ENCODE measurements around the gene TOPAZ1. TPM values are rescaled to one million over a fixed set of nuclear protein-coding genes. Genes with fewer than 3 reads are reported as not detected.

TOPAZ1 gene
- total and polyA plus RNA-seq, 2 of the 13 experiments (the other 11 are each of a cell fraction or from before 2014, with no cell fraction given), result not detected

DNA sequence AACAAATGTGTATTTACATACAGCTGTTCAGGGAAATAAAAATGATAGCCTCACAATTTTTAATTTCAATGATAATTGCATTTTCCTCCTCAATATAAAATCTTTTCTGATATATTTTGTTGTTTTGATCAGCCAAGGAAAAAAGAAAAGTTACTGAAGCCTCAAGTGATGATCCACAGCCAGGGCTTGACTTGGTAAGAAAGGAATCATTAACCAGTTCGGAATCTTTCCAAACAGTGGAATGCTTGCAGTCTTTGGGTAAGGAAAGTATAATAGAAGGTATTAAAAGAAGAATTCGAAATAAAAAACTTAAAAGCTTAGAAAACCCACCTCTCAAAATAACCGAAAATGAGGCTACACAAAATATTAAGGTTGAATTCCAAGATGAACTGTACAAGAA is 1.0 kb downstream of the TOPAZ1 start:
- WGBS (ENCODE audit: low lambda C conversion rate), result 5% methylated on average over 3 of the region's 3 CpGs
- TF ChIP-seq ERF (CRISPR knock-in tag; IDR thresholded peaks at IDR 0.05) (no peak), ZNF468 (CRISPR knock-in tag; IDR thresholded peaks at IDR 0.05) (no peak)
- TF ChIP-seq, protein P1, sequence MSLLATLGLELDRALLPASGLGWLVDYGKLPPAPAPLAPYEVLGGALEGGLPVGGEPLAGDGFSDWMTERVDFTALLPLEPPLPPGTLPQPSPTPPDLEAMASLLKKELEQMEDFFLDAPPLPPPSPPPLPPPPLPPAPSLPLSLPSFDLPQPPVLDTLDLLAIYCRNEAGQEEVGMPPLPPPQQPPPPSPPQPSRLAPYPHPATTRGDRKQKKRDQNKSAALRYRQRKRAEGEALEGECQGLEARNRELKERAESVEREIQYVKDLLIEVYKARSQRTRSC (CRISPR knock-in tag; IDR thresholded peaks at IDR 0.05; ENCODE audit: low read depth), result no peak
- TF ChIP-seq, protein P2, sequence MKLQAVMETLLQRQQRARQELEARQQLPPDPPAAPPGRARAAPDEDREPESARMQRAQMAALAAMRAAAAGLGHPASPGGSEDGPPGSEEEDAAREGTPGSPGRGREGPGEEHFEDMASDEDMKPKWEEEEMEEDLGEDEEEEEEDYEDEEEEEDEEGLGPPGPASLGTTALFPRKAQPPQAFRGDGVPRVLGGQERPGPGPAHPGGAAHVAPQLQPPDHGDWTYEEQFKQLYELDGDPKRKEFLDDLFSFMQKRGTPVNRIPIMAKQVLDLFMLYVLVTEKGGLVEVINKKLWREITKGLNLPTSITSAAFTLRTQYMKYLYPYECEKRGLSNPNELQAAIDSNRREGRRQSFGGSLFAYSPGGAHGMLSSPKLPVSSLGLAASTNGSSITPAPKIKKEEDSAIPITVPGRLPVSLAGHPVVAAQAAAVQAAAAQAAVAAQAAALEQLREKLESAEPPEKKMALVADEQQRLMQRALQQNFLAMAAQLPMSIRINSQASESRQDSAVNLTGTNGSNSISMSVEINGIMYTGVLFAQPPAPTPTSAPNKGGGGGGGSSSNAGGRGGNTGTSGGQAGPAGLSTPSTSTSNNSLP (IDR thresholded peaks at IDR 0.05; ENCODE audit: low read depth, low read length), result no peak
- TF ChIP-seq, protein P3, sequence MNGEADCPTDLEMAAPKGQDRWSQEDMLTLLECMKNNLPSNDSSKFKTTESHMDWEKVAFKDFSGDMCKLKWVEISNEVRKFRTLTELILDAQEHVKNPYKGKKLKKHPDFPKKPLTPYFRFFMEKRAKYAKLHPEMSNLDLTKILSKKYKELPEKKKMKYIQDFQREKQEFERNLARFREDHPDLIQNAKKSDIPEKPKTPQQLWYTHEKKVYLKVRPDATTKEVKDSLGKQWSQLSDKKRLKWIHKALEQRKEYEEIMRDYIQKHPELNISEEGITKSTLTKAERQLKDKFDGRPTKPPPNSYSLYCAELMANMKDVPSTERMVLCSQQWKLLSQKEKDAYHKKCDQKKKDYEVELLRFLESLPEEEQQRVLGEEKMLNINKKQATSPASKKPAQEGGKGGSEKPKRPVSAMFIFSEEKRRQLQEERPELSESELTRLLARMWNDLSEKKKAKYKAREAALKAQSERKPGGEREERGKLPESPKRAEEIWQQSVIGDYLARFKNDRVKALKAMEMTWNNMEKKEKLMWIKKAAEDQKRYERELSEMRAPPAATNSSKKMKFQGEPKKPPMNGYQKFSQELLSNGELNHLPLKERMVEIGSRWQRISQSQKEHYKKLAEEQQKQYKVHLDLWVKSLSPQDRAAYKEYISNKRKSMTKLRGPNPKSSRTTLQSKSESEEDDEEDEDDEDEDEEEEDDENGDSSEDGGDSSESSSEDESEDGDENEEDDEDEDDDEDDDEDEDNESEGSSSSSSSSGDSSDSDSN (CRISPR knock-in tag; IDR thresholded peaks at IDR 0.05), result no peak
- Histone ChIP-seq H3K27me3 (ENCODE audit: control insufficient read depth in 1 of 2, insufficient read depth in 2 of 2, low read length in 2 of 2) (0 out of 5 replicates have a peak, but pooled peaks cover 0 to 10% of the 10 kb centered on the region in 2 experiments), H3K9me3 (ENCODE audit: low read length) (peaks cover 4% of the 10 kb centered on the region), H3K36me3 (replicated peaks in 1 of 2; ENCODE audit: control insufficient read depth in 1 of 2, insufficient read depth in 2 of 2, low read length in 2 of 2) (no peaks in the 10 kb centered on the region), H3K79me2 (ENCODE audit: insufficient read depth, low read length) (no peaks in the 10 kb centered on the region), H3K4me1 (ENCODE audit: insufficient read depth, low read length) (no peaks in the 10 kb centered on the region), H2AFZ (ENCODE audit: low read length) (no peak overlapping the region), H4K20me1 (ENCODE audit: insufficient read depth, low read length) (no peaks in the 10 kb centered on the region), H3K4me2 (ENCODE audit: low read depth, low read length) (no peak overlapping the region), H3K4me3 (replicated peaks in 1 of 3; ENCODE audit: insufficient read depth in 1 of 3, low read depth in 2 of 3, low read length in 3 of 3) (no peak overlapping the region), H3K9ac (ENCODE audit: insufficient read depth, low read depth, low read length) (no peak overlapping the region), H3K27ac (ENCODE audit: extremely low read length, insufficient read depth, low read length) (no peak overlapping the region)
- CTCF ChIA-PET (ENCODE audit: low intra/inter-chr PET ratio, low total read pairs), result no interaction called here
- in situ Hi-C loops (cut with HindIII; ENCODE audit: extremely low pct_ligation_motif_present, low pct_unique_long_range_greater_than_20kb), result no loop called here
- FAIRE-seq, result no peak
- ATAC-seq, result no peak
- intact Hi-C loops (cut with micrococcal nuclease; ENCODE audit: unreplicated experiment), result no loop called here
- BruUV-seq (replicated peaks), result no TSS peak
- POLR2A ChIA-PET, result no interaction called here
- no peak for DNase-seq (ENCODE audit: low spot score)

Measured in HepG2 (cell line).